ENCODE data around the gene TMPRSS6. TPM values are rescaled to one million over a fixed set of nuclear protein-coding genes. Genes with fewer than 3 reads are reported as not detected.
A peak's percentile ranks its signal among the peaks of the same experiment; 100 is the strongest.

The TMPRSS6 gene
- total and polyA plus RNA-seq, 2 of the 13 experiments (the other 11 are each of a cell fraction or from before 2014, with no cell fraction given): 4.2 to 4.8 TPM

DNA sequence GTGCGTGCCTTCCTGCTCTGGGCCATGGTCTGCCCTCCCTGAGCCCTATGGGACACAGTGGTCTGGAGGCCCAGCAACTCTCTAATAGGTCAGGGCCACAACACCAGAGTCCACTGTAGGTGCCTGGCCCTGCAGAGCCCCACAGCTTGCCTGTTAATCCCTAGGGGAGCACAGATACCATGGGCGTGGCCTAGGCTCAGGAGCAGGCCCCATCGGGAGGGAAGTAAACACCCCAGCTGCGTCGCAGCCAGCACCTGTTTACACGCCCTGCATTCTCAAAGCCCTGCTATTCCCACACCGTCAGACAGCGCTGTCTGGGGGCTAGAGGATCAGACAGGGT lies 55.5 kb downstream of the TMPRSS6 start:
- 61% methylated on average over 3 of the region's 8 CpGs for WGBS (ENCODE audit: low lambda C conversion rate)
- intact Hi-C loops (cut with micrococcal nuclease; ENCODE audit: unreplicated experiment) (no loop called here), in situ Hi-C loops (cut with HindIII; ENCODE audit: extremely low pct_ligation_motif_present, low pct_unique_long_range_greater_than_20kb) (no loop called here)
- peaks cover 0 to 12% of the 10 kb centered on the region in 2 experiments; a peak in 2 of 5 replicates for H3K27me3 ChIP-seq (ENCODE audit: control insufficient read depth in 1 of 2, insufficient read depth in 2 of 2, low read length in 2 of 2)
- BruUV-seq (replicated peaks): no TSS peak
- no peak overlapping the region for H3K9ac ChIP-seq (ENCODE audit: insufficient read depth, low read depth, low read length)
- H3K27ac ChIP-seq (ENCODE audit: extremely low read length, insufficient read depth, low read length): no peak overlapping the region
- no peaks in the 10 kb centered on the region for H3K9me3 ChIP-seq (ENCODE audit: low read length)
- TF ChIP-seq GMEB1 (CRISPR knock-in tag; IDR thresholded peaks at IDR 0.05; ENCODE audit: borderline replicate concordance) (no peak), ZNF687 (CRISPR knock-in tag; IDR thresholded peaks at IDR 0.05) (peak; percentile 31; the same call in 1 of the 2 replicates), ZNF3 (CRISPR knock-in tag; IDR thresholded peaks at IDR 0.05) (no peak), FOXP1 (IDR thresholded peaks at IDR 0.05) (no peak), FOXP1 (CRISPR knock-in tag; IDR thresholded peaks at IDR 0.05) (peak; percentile 45; the same call in 1 of the 2 replicates), FOXA3 (CRISPR knock-in tag; IDR thresholded peaks at IDR 0.05) (0 out of 2 replicates have a peak, but pooled peaks have one; percentile 29), FOXA1 (IDR thresholded peaks at IDR 0.05) (no peak), FOXA1 (CRISPR knock-in tag; IDR thresholded peaks at IDR 0.05) (peak; percentile 46)
- TF ChIP-seq, protein P1, sequence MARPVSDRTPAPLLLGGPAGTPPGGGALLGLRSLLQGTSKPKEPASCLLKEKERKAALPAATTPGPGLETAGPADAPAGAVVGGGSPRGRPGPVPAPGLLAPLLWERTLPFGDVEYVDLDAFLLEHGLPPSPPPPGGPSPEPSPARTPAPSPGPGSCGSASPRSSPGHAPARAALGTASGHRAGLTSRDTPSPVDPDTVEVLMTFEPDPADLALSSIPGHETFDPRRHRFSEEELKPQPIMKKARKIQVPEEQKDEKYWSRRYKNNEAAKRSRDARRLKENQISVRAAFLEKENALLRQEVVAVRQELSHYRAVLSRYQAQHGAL (CRISPR knock-in tag; IDR thresholded peaks at IDR 0.05; ENCODE audit: not compliant biosample characterization): no peak
- ChIA-PET POLR2A (interaction anchor here (0.8 to 2.2 kb wide), 3 partner anchors 9 to 35 kb away, joined by 4 to 6 read pairs (median 4); partner anchors contain the start of genes MPST and TST), CTCF (ENCODE audit: low intra/inter-chr PET ratio, low total read pairs) (no interaction called here)
- H3K4me2 ChIP-seq (ENCODE audit: low read depth, low read length): peak overlapping the region; percentile 15; the same call in 1 of the 2 replicates
- H2AFZ ChIP-seq (ENCODE audit: low read length): no peak overlapping the region
- no peaks in the 10 kb centered on the region; a peak in 1 of 5 replicates for H3K36me3 ChIP-seq (replicated peaks in 1 of 2; ENCODE audit: control insufficient read depth in 1 of 2, insufficient read depth in 2 of 2, low read length in 2 of 2)
- H4K20me1 ChIP-seq (ENCODE audit: insufficient read depth, low read length): no peaks in the 10 kb centered on the region
- H3K4me1 ChIP-seq (ENCODE audit: insufficient read depth, low read length): peaks cover 57% of the 10 kb centered on the region
- H3K4me3 ChIP-seq (replicated peaks in 1 of 3; ENCODE audit: insufficient read depth in 1 of 3, low read depth in 2 of 3, low read length in 3 of 3): no peak overlapping the region; a peak in 1 of 6 replicates
- DNase-seq (ENCODE audit: low spot score) (no peak), FAIRE-seq (no peak), ATAC-seq (peak; percentile 23)
- no peaks in the 10 kb centered on the region for H3K79me2 ChIP-seq (ENCODE audit: insufficient read depth, low read length)
